Peyer's patch (tissue), 4 donors: ENCODE measurements around the gene MRPS2. TPM values are rescaled to one million over a fixed set of nuclear protein-coding genes. Genes with fewer than 3 reads are reported as not detected.
A peak's percentile ranks its signal among the peaks of the same experiment; 100 is the strongest.

Experiments
- DNase-seq, 3 donors: peaks; one replicate each; pipeline ENCODE4 v3.0.0-alpha.2; 2017 to 2019
- H3K27ac ChIP-seq, 4 donors: fragments of 200-600 bp; sonication (generic); one replicate each; pipeline ENCODE4 v1.5.1; 2016 to 2019
- H3K27me3 ChIP-seq, 2 donors: fragments of 200-600 bp; sonication (generic); one replicate each; pipeline ENCODE4 v1.5.1; 2019
- H3K36me3 ChIP-seq, 3 donors: fragments of 200-600 bp; sonication (generic); one replicate each; pipeline ENCODE4 v1.5.1; 2016 to 2019
- H3K4me1 ChIP-seq, 4 donors: fragments of 200-600 bp; sonication (generic); one replicate each; pipeline ENCODE4 v1.5.1; 2016 to 2019
- H3K4me3 ChIP-seq, 4 donors: fragments of 200-600 bp; sonication (generic); 1 replicate in 3 of 4; 2 replicates in 1 of 4; pipeline ENCODE4 v1.5.1; 2016 to 2019; ENCODE audit warnings: mild to moderate bottlenecking in 1 of 4
- H3K9me3 ChIP-seq, 4 donors: fragments of 200-600 bp; sonication (generic); one replicate each; pipeline ENCODE4 v1.5.1; 2016 to 2019; ENCODE audit warnings: mild to moderate bottlenecking in 1 of 4
- CTCF ChIP-seq, 6 experiments: fragments of 450-650 bp in 4 of 6; fragments of 200-600 bp in 2 of 6; sonication (generic) in 1 of 6; IDR thresholded peaks; one replicate each; pipeline ENCODE4 v1.5.1; 2017 to 2019; ENCODE audit warnings: antibody characterized with exemption in 6 of 6, mild to moderate bottlenecking in 3 of 6, moderate library complexity in 1 of 6
- POLR2A ChIP-seq, 2 donors: fragments of 450-650 bp; IDR thresholded peaks; one replicate each; pipeline ENCODE4 v1.5.1; 2017; ENCODE audit warnings: antibody characterized with exemption in 2 of 2, mild to moderate bottlenecking in 2 of 2, moderate library complexity in 2 of 2
- total RNA-seq, 4 donors: library from RNA; depleted of rRNA; stranded (reverse); fragments of >200 nt; gene quantifications; one replicate each; pipeline ENCODE4 v1.1.0, GENCODE V29; 2016

MRPS2 gene
- total RNA-seq, 4 donors from 2014 or later: 22.3 to 42.7 (median 32.4) TPM

- Histone ChIP-seq H3K36me3 (peaks cover 0 to 26% (median 0%) of the 10 kb centered on the region in 3 donors), H3K9me3 (no peaks in the 10 kb centered on the region), H3K27me3 (no peaks in the 10 kb centered on the region), H3K4me1 (peaks cover 3 to 15% (median 9%) of the 10 kb centered on the region in 4 donors), H3K27ac (no peak overlapping the region), H3K4me3 (no peak overlapping the region)
- peak in 5 of 6 experiments; percentile 56 to 68 (median 61) for TF ChIP-seq CTCF (IDR thresholded peaks at IDR 0.05)
- no peak for TF ChIP-seq POLR2A (IDR thresholded peaks at IDR 0.05)
- DNase-seq: peak; percentile 44 to 83 (median 72)
Measured at GRCh38 chr9:135504262-135505243, 4.1 kb downstream of the MRPS2 start.

- DNase-seq: peak in 1 of 3 donors; percentile 34
- peaks cover 3 to 14% (median 9%) of the 10 kb centered on the region in 4 donors for H3K4me1 ChIP-seq
- TF ChIP-seq POLR2A (IDR thresholded peaks at IDR 0.05): no peak
- no peak for TF ChIP-seq CTCF (IDR thresholded peaks at IDR 0.05)
Measured at GRCh38 chr9:135505406-135506187, 5.1 kb downstream of the MRPS2 start.

GRCh38 chr9:135506327-135507103 is 6.0 kb downstream of the MRPS2 start:
- H3K36me3 ChIP-seq: peaks cover 0 to 26% (median 0%) of the 10 kb centered on the region in 3 donors
- H3K27me3 ChIP-seq: no peaks in the 10 kb centered on the region
- no peak overlapping the region for H3K4me3 ChIP-seq
- DNase-seq: peak in 1 of 3 donors; percentile 39
- no peak overlapping the region for H3K27ac ChIP-seq
- TF ChIP-seq POLR2A (IDR thresholded peaks at IDR 0.05) (no peak), CTCF (IDR thresholded peaks at IDR 0.05) (no peak)
- peaks cover under 1 to 10% (median 4%) of the 10 kb centered on the region in 4 donors for H3K4me1 ChIP-seq
- no peaks in the 10 kb centered on the region for H3K9me3 ChIP-seq

More at GRCh38 chr9:135505406-135506187, 5.1 kb downstream of the MRPS2 start:
- Histone ChIP-seq H3K27me3 (no peaks in the 10 kb centered on the region), H3K27ac (no peak overlapping the region), H3K36me3 (peaks cover 0 to 26% (median 0%) of the 10 kb centered on the region in 3 donors), H3K4me3 (no peak overlapping the region), H3K9me3 (no peaks in the 10 kb centered on the region)

- H3K27ac ChIP-seq: no peak overlapping the region
- no peak overlapping the region for H3K4me3 ChIP-seq
- peaks cover 0 to 1% (median 0%) of the 10 kb centered on the region in 4 donors for H3K4me1 ChIP-seq
- H3K27me3 ChIP-seq: no peaks in the 10 kb centered on the region
- no peaks in the 10 kb centered on the region for H3K9me3 ChIP-seq
- H3K36me3 ChIP-seq: peaks cover 0 to 26% (median 0%) of the 10 kb centered on the region in 3 donors
- peak in 1 of 3 donors; percentile 33 for DNase-seq
- TF ChIP-seq POLR2A (IDR thresholded peaks at IDR 0.05) (no peak), CTCF (IDR thresholded peaks at IDR 0.05) (no peak)
Measured at GRCh38 chr9:135507104-135508035, 6.9 kb downstream of the MRPS2 start.
